ENCODE data around the gene LAMA4. TPM values are rescaled to one million over a fixed set of nuclear protein-coding genes. Genes with fewer than 3 reads are reported as not detected.
A peak's percentile ranks its signal among the peaks of the same experiment; 100 is the strongest.

LAMA4 gene
- total and polyA plus RNA-seq, 2 of the 13 experiments (the other 11 are each of a cell fraction or from before 2014, with no cell fraction given), result not detected

DNA sequence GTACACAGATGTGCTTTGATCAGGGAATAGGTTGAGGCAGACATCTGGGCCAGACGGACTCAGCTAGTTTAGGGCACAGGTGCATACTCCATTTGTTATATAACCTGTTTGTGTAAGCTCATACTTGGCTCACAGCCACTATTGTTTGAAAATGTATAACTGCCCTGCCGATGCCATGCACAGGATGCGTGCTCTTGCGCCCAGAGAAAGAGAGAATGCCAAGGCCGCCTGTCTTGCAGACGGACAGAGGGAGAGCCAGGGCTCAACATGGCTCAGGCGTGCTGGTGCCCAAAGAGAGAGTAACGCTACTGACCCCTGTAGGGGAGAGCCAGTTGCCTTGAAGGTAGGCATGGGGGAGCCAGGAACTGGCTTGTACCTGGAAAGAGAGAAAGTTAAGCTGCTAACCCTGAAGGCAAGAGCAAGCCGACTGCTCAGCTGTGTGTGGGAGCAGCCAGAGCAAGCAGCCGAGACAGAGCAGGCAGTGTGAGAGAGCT, 109.2 kb downstream of the LAMA4 start (continued):
- TF ChIP-seq, protein P1, sequence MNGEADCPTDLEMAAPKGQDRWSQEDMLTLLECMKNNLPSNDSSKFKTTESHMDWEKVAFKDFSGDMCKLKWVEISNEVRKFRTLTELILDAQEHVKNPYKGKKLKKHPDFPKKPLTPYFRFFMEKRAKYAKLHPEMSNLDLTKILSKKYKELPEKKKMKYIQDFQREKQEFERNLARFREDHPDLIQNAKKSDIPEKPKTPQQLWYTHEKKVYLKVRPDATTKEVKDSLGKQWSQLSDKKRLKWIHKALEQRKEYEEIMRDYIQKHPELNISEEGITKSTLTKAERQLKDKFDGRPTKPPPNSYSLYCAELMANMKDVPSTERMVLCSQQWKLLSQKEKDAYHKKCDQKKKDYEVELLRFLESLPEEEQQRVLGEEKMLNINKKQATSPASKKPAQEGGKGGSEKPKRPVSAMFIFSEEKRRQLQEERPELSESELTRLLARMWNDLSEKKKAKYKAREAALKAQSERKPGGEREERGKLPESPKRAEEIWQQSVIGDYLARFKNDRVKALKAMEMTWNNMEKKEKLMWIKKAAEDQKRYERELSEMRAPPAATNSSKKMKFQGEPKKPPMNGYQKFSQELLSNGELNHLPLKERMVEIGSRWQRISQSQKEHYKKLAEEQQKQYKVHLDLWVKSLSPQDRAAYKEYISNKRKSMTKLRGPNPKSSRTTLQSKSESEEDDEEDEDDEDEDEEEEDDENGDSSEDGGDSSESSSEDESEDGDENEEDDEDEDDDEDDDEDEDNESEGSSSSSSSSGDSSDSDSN (CRISPR knock-in tag; IDR thresholded peaks at IDR 0.05), result 0 out of 2 replicates have a peak, but pooled peaks have one; percentile 19
- no peak for TF ChIP-seq ZNF496 (CRISPR knock-in tag; IDR thresholded peaks at IDR 0.05; ENCODE audit: insufficient replicate concordance)
- no peak for TF ChIP-seq RBAK (CRISPR knock-in tag; IDR thresholded peaks at IDR 0.05)
- no peak; the same call in 1 of the 2 replicates for TF ChIP-seq ZFX (CRISPR knock-in tag; IDR thresholded peaks at IDR 0.05; ENCODE audit: low read depth)
- no peak for TF ChIP-seq KDM5A (IDR thresholded peaks at IDR 0.05; ENCODE audit: borderline replicate concordance, low read length)
- 0 out of 4 replicates have a peak, but pooled peaks of 1 of the 2 experiments have one; percentile 20 for TF ChIP-seq POLR2A (IDR thresholded peaks at IDR 0.05; ENCODE audit: insufficient read depth in 1 of 2, low read depth in 2 of 2, low read length in 2 of 2)
- TF ChIP-seq ZNF672 (CRISPR knock-in tag; IDR thresholded peaks at IDR 0.05), result no peak
- TF ChIP-seq, protein P2, sequence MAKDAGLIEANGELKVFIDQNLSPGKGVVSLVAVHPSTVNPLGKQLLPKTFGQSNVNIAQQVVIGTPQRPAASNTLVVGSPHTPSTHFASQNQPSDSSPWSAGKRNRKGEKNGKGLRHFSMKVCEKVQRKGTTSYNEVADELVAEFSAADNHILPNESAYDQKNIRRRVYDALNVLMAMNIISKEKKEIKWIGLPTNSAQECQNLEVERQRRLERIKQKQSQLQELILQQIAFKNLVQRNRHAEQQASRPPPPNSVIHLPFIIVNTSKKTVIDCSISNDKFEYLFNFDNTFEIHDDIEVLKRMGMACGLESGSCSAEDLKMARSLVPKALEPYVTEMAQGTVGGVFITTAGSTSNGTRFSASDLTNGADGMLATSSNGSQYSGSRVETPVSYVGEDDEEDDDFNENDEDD (CRISPR knock-in tag; IDR thresholded peaks at IDR 0.05; ENCODE audit: borderline replicate concordance), result no peak
- TF ChIP-seq, protein P3, sequence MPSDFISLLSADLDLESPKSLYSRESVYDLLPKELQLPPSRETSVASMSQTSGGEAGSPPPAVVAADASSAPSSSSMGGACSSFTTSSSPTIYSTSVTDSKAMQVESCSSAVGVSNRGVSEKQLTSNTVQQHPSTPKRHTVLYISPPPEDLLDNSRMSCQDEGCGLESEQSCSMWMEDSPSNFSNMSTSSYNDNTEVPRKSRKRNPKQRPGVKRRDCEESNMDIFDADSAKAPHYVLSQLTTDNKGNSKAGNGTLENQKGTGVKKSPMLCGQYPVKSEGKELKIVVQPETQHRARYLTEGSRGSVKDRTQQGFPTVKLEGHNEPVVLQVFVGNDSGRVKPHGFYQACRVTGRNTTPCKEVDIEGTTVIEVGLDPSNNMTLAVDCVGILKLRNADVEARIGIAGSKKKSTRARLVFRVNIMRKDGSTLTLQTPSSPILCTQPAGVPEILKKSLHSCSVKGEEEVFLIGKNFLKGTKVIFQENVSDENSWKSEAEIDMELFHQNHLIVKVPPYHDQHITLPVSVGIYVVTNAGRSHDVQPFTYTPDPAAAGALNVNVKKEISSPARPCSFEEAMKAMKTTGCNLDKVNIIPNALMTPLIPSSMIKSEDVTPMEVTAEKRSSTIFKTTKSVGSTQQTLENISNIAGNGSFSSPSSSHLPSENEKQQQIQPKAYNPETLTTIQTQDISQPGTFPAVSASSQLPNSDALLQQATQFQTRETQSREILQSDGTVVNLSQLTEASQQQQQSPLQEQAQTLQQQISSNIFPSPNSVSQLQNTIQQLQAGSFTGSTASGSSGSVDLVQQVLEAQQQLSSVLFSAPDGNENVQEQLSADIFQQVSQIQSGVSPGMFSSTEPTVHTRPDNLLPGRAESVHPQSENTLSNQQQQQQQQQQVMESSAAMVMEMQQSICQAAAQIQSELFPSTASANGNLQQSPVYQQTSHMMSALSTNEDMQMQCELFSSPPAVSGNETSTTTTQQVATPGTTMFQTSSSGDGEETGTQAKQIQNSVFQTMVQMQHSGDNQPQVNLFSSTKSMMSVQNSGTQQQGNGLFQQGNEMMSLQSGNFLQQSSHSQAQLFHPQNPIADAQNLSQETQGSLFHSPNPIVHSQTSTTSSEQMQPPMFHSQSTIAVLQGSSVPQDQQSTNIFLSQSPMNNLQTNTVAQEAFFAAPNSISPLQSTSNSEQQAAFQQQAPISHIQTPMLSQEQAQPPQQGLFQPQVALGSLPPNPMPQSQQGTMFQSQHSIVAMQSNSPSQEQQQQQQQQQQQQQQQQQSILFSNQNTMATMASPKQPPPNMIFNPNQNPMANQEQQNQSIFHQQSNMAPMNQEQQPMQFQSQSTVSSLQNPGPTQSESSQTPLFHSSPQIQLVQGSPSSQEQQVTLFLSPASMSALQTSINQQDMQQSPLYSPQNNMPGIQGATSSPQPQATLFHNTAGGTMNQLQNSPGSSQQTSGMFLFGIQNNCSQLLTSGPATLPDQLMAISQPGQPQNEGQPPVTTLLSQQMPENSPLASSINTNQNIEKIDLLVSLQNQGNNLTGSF (CRISPR knock-in tag; IDR thresholded peaks at IDR 0.05), result no peak
- TF ChIP-seq, protein P4, sequence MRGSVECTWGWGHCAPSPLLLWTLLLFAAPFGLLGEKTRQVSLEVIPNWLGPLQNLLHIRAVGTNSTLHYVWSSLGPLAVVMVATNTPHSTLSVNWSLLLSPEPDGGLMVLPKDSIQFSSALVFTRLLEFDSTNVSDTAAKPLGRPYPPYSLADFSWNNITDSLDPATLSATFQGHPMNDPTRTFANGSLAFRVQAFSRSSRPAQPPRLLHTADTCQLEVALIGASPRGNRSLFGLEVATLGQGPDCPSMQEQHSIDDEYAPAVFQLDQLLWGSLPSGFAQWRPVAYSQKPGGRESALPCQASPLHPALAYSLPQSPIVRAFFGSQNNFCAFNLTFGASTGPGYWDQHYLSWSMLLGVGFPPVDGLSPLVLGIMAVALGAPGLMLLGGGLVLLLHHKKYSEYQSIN (CRISPR knock-in tag; IDR thresholded peaks at IDR 0.05; ENCODE audit: borderline replicate concordance), result no peak
- TF ChIP-seq SIN3B (IDR thresholded peaks at IDR 0.05; ENCODE audit: low read length), result no peak
- TF ChIP-seq AGO2 (optimal IDR thresholded peaks at IDR 0.05; ENCODE audit: low read depth, low read length), result no peak
- no peak for TF ChIP-seq JUNB (CRISPR knock-in tag; IDR thresholded peaks at IDR 0.05; ENCODE audit: borderline replicate concordance)
- TF ChIP-seq KMT2A (CRISPR knock-in tag; IDR thresholded peaks at IDR 0.05), result no peak
- peak; percentile 64; the same call in 1 of the 2 replicates for TF ChIP-seq SMYD3 (CRISPR knock-in tag; IDR thresholded peaks at IDR 0.05)
- TF ChIP-seq MBNL3 (CRISPR knock-in tag; conservative IDR thresholded peaks at IDR 0.05), result no peak
- no peak for TF ChIP-seq REL (CRISPR knock-in tag; conservative IDR thresholded peaks at IDR 0.05)
- peak; percentile 56 for TF ChIP-seq TEAD3 (CRISPR knock-in tag; optimal IDR thresholded peaks at IDR 0.05; ENCODE audit: borderline replicate concordance)
- TF ChIP-seq, protein P5, sequence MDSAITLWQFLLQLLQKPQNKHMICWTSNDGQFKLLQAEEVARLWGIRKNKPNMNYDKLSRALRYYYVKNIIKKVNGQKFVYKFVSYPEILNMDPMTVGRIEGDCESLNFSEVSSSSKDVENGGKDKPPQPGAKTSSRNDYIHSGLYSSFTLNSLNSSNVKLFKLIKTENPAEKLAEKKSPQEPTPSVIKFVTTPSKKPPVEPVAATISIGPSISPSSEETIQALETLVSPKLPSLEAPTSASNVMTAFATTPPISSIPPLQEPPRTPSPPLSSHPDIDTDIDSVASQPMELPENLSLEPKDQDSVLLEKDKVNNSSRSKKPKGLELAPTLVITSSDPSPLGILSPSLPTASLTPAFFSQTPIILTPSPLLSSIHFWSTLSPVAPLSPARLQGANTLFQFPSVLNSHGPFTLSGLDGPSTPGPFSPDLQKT (CRISPR knock-in tag; IDR thresholded peaks at IDR 0.05; ENCODE audit: borderline replicate concordance), result no peak
- no peak for TF ChIP-seq SSRP1 (CRISPR knock-in tag; IDR thresholded peaks at IDR 0.05)
